Erythroblast (primary cell): ENCODE results near the gene PEX26.
"Not testable (repeated sequence)": the region's sequence is repeated elsewhere in the genome, so short reads cannot be mapped to it uniquely, and the experiment has no call there.

Experiments
- DNase-seq, 2 experiments: peaks; one replicate each; lab custom pipeline; 2025; lab: John Stamatoyannopoulos, UW
- GATA1 ChIP-seq: IDR thresholded peaks from 2 replicates; pipeline ENCODE4 v1.6.1; 2011; ENCODE audit warnings: low read depth, mild to moderate bottlenecking, control low read depth, low read length, moderate library complexity
- POLR2A ChIP-seq: IDR thresholded peaks from 2 replicates; pipeline ENCODE4 v1.6.1; 2011; ENCODE audit warnings: mild to moderate bottlenecking, low read length

Gene PEX26

DNA sequence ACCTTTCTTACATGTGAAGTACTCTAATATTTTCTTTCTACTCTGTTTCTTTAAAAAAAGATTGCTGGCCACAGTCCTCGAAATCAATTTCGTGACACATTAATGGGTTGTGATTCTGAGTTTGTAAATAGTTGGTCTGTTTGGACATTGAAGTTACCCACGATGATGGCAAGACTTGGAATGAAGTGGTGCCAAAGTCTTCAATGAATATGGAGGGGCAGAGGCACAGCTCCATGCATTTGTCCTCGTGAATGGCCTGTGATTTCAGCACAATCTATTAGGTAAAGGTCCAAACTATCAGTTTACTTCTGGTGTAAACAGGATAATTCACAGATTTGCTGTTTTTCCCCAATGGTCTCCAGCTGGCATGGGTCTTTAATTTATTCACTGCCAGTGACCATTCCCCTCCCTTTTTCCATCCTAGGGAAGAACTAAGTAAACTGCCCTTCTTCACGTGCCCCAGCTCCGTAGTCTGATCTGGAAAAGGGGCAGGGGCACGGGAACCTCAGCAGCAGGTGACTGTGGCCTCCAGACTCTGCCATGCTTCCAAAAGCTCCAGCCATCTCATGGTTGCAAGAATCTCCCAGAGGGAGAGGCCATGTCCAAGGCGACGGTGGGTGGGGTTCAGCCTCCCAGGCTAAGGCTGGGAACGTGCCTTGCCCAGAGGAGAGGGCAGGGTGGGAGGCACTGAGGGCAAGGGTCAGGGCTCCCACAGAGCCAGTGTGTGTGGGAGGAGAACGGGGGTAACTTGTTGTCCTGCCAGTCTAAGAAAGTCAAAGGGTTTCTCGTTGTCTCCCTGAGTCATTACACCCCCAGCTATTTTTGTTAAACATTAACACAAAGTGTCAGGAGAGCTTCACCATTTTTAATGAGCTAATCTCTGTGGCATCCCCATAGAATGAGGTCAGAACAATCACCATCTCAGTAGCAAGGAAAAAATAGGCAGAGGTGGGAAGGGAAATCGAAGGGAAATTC lies 16.9 kb upstream of the PEX26 start:
- no peak for TF ChIP-seq POLR2A

DNA sequence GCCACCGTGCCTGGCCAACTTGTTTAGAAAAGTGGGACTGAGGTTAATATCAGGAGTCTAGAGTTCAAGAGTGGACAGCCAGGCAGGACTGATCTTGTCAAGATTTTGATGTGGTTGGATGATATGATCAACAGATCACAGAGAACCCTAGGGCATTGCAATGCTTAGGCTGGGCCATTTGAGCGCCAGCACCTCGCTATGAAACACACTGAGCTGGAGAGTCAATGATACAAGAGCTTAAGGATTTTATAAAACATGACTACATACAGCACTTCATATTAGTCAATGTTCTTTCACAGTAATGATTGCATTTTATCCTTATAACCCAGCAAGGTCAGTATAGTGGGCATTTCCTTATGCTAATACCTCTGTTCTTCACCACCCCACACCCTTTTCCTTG lies 15.4 kb upstream of the PEX26 start:
- no peak for TF ChIP-seq POLR2A
- no peak for TF ChIP-seq GATA1
- no peak for DNase-seq

More for the DNA sequence above, 16.9 kb upstream of the PEX26 start:
- no peak for DNase-seq

DNA sequence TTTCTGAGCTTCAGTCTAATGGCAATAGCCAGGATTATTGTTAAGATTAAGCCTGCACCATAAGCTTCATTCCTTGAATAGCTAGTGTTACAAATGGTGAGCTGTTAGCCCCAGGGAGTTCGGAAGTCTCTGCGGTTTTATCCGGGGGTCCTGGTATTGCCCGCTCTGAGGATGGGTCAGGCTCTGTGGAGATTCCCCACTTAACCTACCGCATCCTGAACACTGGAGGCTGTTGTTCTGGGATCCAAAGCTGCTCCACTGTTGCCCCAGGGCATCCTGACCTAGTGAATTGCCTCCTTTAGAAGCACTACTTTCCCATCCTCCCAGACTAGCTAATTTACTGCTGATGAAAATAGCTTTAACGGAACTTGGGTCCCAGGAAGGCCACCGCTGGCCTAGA lies 14.5 kb upstream of the PEX26 start:
- TF ChIP-seq GATA1 (no peak), POLR2A (no peak)
- no peak for DNase-seq

DNA sequence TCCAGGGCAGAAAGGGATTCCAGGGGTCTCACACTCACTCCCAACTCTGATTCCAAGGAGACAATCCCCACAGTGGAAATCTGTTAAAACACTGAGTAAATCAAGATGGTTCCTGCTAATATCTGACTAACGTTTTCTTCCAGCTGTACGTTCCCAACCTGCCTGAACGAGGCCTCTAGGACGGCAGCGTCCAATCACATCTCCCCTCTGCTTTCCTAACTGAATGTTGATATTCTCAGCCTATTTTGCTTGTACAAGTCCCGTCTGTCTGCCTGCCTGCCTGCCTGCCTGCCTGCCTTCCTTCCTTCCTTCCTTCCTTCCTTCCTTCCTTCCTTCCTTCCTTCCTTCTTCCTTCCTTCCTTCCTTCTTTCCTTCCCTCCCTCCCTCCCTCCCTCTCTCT lies 14.1 kb upstream of the PEX26 start:
- not testable (repeated sequence) for DNase-seq

DNA sequence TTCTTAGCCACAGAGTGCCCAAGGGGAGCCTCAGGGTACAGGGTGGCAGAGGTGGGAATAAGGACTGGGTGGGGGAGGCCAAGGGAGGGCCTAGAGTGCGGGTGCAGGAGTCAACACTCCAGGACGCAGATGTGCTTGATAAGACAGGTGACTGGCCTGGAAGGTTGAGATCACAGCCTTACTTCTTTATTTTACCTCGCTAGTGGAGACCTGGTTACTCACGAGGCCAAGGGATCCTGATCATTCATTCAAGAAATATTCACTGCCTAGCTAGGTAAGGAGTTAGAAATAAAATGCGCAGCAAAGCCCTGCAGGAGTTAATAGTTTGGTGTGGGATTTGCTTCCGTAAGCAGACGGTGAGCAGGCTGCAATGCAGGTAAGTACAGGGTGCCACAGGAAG lies 13.2 kb upstream of the PEX26 start:
- TF ChIP-seq POLR2A (no peak), GATA1 (no peak)
- DNase-seq = no peak

DNA sequence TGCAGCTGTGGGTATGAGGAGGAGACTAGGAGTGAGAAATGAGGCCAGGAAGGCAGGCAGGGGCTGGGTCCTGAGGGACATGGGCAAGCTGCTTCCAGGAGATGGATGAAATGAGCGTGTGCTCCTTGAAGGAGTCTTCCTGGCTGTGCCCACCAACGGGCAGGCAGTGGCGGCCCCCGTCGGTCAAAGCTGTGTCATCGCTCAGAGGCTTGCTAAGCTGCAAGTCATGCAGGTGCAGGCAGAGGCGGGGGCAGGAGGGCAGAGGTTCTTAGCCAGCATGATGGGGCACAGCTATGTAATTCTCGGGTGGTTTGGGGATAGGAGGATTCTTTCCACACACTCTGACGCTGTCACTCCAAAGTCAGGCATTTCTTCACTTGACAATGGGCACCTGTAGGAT lies 12.5 kb upstream of the PEX26 start:
- TF ChIP-seq GATA1 (no peak), POLR2A (no peak)
- no peak for DNase-seq

DNA sequence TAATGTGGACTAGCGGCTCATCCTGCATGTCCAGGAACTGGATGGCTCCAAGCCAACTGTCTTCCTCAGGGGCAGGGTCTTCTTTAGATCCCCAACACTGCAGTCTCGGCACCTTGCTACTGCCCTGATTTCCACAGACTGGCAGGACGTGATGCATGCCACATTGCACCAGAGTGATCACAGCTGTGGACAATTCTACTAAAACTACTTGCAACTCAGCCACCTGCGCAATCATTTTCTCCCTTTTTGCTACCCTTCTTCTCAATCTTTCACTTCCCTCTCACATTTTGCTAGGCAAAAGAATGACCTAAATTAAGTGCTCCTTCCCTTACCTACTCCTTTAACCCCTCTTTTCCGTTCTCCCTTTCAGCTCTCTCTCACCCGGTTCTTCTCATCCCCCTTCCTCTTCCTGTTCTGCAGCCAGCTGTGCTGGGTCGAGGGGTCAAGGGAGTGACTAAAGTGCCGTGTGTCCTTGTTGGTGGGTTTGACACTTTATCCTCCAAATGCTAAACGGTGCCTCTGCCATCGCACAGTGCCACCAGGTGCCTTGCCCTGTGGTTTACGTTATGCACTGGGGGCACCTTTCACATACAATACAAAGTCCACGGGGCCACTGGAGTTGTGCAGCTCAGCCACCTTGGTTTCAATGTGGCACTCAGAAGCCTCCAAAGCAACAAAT lies 11.5 kb upstream of the PEX26 start:
- no peak for TF ChIP-seq GATA1
- no peak for TF ChIP-seq POLR2A
- no peak for DNase-seq

DNA sequence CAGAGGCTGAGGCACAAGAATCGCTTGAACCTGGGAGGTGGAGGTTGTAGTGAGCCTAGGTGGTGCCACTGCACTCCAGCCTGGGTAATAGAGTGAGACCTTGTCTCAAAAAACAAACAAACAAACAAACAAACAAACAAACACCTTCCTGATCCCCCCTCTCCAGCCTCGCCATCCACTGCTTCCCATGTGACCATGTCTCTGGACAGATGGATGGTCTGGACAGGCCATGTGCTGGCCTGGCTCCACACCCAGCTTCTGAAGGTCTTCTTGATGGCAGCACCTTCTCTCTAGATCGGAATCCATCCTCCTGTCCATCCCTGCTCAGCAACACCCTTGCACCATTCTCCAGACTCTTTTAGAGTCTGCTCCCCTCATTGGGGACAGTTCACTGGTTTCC lies 10.7 kb upstream of the PEX26 start:
- TF ChIP-seq GATA1 = no peak
- TF ChIP-seq POLR2A = no peak

DNA sequence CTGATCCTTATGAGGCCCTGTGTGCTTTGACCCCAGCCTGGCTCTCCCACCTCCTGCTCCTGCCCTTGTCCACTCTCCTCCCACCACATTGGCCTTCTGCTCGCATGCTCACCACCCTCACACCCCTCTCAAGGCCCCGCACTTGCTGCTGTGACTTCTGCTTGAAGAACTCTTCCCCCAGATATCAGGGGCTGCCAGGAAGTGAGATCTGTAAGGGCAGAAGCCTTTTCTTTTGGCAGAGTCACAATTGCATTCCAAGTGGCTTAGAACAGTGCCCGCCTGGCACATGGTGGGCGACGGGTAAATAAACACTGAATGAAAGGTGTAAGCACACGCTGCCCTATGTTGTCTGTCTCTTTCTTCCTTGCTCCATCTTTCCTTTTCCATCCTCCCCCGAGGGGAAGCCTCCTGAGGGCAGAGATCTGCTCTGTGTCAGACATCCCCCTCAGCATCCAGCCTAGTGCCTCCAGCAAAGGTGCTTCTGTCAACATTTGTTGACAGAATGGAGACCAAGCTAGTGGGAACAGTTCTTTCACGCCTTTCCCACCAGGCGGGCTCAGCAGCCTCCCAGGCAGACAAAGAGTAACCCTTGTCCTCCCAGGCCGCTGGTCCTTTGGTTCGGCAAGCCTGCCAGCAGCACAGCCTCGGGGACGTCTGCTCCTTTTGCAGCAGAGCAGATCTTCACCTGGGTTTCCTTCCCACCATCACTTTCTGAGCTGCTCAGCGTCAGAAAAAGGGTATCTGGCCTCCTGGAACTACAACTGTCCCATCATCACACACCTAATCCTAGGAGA lies 10.0 kb upstream of the PEX26 start:
- TF ChIP-seq GATA1 = no peak
- TF ChIP-seq POLR2A = no peak
- no peak for DNase-seq

More for the DNA sequence above, 10.7 kb upstream of the PEX26 start:
- no peak for DNase-seq

DNA sequence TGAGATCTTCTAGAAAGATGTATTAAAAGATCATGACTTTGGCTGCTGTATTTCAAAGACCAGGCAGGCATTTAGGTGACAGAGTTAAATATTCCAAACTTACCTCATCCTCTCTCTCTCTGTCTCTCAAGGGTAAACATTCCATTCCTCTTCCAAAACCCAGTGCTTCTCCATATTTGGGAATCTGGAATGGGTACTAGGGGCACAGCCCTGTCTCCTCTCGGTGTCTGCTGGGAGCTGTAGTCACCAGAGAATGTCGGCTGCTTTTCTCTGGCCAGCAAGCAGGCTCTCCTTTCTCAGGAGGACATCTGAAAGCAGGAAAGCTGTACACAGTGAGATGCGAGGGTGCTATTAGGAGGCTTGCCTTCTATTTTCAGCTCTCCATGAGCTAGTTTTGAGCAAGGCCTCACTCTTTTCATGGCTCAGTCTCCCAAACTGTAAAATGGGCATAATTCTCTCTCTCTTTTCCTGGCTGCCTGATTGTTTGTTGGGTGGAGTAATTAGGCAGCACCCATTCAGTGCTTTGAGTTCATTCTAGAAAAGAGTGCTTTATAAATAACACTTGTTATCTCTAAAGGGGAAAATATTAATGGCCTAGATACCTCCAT lies 9.3 kb upstream of the PEX26 start:
- DNase-seq = no peak

DNA sequence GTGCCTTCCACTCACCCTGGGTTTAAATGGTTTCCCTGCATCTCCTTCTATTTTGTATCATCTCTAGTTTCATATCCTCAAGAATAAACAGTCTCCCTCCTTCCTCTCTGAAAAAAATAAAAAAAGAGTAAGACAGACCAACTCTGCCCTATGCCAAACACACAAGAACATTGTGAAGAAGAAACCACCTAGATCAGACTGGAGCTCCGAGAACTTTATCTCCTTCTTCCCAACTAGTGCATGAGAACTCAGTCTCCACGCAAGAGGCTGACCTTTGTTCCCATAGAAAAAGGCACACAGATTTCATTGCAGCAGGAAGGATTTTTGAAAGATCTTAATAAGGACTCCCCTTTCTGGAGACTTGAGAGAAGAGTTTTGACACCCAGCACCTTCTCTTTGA lies 8.7 kb upstream of the PEX26 start:
- TF ChIP-seq GATA1 (no peak), POLR2A (no peak)
- no peak for DNase-seq

More for the DNA sequence above, 9.3 kb upstream of the PEX26 start:
- TF ChIP-seq GATA1 (no peak), POLR2A (no peak)

DNA sequence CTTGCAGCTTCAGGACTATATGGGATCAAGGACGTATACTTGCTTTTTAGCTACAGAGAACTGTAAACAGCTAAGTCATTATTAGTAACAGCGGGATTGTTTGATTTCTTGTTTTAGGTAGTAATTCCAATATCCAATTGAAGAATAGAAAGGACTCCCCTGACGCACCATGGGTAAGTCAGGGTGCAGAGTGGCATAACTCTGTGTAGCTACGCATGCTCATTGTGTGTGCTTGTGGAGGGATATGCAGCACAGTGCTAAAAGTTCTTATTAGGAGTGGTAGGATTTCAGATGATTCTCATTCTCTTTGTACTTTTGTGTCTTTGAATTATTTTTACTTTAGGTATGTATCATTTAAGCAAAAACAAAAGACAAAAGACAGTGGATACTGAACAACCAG lies 7.7 kb upstream of the PEX26 start:
- no peak for TF ChIP-seq GATA1
- no peak for TF ChIP-seq POLR2A
- no peak for DNase-seq

DNA sequence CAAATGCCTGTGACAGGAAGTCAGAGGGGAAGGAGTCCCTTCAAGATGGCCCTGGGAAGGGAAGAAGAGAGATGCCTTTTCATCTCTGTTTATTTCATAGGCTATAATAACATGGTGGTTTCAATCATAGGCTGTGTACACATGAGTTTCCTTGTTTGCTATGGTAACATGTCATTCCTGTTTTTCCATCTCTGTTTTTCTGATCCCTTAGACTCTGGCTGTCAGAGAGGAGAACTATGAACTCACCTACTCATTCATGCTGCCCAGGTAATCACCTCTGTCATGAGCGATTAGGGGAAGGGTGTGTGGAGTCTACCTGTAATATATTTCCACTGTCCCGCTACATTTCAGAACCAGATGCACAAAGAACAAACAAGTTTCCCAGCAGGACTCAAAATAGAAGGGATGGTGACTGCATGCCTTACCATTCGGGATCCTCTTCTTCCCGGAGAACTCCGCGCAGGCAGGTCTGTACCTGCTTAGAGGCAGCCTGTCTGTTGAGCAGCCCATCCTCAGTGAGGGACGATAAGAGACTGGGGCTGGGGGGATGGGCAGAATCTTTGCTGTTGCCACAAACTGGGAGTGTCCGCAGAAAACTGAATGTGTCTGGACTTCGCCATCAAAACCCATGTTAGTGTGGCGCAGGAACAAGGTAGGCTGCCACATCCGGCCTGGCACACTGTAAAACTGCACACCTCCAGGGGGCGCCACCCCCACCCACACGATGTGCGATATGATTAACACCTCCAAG lies 7.1 kb upstream of the PEX26 start:
- TF ChIP-seq GATA1 (no peak), POLR2A (no peak)
- DNase-seq = no peak

DNA sequence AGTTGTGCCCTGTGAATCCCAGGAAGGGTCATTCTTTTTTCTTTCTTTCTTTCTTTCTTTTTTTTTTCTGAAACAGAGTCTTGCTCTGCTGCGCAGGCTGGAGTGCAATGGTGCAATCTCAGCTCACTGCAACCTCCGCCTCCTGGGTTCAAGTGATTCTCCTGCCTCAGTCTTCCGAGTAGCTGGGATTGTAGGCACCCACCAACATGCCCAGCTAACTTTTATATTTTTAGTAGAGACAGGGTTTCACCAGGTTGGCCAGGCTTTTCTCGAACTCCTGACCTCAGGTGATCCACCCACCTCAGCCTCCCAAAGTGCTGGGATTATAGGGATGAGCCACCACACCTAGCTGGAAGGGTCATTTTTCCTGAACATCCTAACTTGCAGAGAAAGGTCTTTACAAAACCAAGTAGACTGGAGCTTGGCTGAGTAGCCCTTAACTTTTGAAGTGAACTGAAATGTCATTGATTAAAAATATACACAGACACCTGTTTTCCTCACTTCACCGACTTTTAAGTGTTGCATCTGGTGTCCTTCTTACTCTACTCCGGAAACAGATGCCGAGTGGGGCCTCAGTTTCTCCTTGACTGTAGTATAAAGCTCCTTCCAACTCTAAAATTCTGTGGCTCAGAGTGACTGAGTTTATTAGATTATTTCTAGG lies 6.4 kb upstream of the PEX26 start:
- DNase-seq = not testable (repeated sequence)
